ENCODE data around the gene PFKM.

- no peak for TF ChIP-seq CTCF (IDR thresholded peaks at IDR 0.05)
- no peak for TF ChIP-seq POLR2AphosphoS5 (IDR thresholded peaks at IDR 0.05)
Measured at GRCh38 chr12:48193623-48194022, 74.5 kb downstream of the PFKM start.
